C4-2B (cell line): ENCODE results near the gene IZUMO1R.

Experiments used
- CTCF ChIP-seq: fragments of 450-650 bp; conservative IDR thresholded peaks from 2 replicates; pipeline ENCODE4 v1.5.1; 2017; ENCODE audit warnings: mild to moderate bottlenecking
- ZFX ChIP-seq: fragments of 450-650 bp; IDR thresholded peaks from 2 replicates; pipeline ENCODE4 v1.6.1; 2017

- TF ChIP-seq CTCF (no peak), ZFX (no peak)
Observed at GRCh38 chr11:94281324-94281723, 23.1 kb upstream of the IZUMO1R start.
